ENCODE results near the gene CEP57L1.
"Not testable (repeated sequence)": the region's sequence is repeated elsewhere in the genome, so short reads cannot be mapped to it uniquely, and the experiment has no call there.

CEP57L1 gene

DNA sequence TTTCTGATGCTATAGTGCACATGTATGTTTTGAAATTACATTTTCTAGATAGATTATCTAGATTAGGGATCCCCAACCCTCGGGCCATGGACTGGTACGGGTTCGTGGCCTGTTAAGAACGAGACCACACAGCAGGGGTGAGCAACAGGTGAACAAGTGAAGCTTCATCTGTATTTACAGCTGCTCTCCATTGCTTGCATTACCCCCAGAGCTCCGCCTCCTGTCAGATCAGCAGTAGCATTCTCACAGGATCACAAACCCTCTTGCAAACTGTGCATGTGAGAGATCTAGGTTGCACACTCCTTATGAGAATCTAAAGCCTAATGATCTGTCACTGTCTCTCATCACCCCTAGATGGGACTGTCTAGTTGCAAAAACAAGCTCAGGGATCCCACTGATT, 10.4 kb downstream of the CEP57L1 start:
- DNase-seq (ENCODE audit: low spot score) = no peak

DNA sequence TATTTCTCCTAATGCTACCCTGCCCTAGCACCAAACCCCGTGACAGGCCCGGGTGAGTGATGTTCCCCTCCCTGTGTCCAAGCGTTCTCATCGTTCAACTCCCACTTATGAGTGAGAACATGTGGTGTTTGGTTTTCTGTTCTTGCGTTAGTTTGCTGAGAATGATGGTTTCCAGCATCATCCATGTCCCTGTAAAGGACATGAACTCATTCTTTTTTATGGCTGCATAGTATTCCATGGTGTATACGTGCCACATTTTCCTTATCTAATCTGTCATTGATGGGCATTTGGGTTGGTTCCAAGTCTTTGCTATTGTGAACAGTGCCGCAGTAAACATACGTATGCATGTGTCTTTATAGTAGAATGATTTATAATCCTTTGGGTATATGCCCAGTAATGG, 14.4 kb downstream of the CEP57L1 start:
- DNase-seq (ENCODE audit: low spot score) = not testable (repeated sequence)

DNA sequence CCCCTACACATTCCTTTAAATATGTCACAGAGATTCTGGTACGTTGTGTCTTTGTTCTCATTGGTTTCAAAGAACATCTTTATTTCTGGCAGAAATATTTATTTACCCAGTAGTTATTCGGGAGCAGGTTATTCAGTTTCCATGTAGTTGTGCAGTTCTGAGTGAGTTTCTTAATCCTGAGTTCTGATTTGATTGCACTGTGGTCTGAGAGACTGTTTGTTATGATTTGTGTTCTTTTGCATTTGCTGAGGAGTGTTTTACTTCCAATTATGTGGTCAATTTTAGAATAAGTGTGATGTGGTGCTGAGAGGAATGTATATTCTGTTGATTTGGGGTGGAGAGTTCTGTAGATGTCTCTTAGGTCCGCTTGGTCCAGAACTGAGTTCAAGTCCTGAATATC, 17.4 kb downstream of the CEP57L1 start:
- DNase-seq (ENCODE audit: low spot score) = not testable (repeated sequence)

DNA sequence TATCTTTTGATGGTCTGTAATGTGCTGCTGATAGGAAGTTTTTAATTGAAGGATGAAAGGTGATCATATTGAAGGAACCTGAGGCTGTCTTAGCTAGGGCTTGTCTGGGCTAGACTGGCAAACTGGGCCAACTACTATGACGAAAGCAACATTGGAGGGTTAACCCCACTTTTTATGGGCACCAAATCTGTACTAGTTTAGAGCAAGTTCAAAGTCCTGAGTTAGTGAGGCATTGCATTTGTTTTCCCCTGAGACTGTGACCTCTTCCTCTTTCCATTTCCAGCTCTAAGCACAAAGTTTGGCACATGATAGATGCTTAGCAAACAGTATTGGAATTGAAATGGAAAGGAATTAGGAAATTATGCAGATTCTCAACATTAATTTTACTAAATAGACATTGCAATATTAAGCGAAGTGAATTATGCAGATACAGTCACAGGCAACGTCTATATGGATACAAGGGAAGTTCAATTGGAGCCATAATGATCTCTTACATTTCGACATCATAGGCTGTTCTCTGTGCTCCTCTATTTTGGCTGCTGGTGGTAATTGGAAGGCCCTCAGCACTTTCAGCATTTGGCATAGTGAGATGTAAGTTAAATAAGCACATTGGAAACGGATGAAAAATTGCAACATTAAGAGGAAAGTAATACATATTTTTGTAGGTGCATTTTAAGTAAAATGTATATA, 22.2 kb downstream of the CEP57L1 start:
- DNase-seq (ENCODE audit: low spot score) = no peak

DNA sequence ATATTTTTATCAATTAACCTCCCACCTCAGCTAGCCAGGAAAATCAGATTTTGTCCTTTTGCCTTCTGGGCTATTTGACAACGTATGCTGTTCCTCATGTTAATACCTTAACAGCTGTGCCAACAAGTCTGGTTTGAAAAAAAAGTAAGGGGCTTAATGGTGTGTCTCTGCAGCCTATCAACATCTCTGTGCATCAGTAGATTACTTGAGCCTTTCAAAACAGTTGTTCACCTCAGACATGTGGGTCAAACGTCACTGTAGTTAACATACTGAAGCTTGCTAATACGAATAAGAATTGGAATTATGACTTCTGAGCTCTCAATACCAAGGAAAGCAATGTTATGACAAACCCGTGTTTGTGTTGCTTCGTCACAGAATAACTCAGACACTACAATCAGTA, 23.0 kb downstream of the CEP57L1 start:
- DNase-seq (ENCODE audit: low spot score) = no peak

DNA sequence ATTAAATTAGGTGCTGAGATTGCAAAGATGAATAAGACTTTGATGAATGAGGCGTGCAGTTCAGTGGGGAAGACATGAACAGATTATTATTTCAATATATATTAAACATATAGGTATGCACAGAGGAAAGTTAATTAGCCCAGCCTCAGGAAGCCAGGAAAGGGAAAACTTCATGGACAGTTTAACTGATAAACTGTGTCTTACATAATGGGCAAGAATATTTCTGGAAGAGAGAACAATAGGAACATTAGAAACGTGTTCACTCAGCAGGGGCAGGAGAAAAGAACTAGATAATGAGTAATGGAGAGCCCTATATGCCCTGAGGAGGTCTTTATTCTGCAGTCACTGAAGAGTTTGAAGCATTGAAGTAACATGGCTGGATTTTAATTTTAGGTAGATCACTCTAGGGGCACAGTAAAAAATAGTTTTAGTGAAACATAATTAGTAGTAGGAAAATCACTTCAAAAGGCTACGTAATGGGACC, 23.6 kb downstream of the CEP57L1 start:
- DNase-seq (ENCODE audit: low spot score) = no peak

DNA sequence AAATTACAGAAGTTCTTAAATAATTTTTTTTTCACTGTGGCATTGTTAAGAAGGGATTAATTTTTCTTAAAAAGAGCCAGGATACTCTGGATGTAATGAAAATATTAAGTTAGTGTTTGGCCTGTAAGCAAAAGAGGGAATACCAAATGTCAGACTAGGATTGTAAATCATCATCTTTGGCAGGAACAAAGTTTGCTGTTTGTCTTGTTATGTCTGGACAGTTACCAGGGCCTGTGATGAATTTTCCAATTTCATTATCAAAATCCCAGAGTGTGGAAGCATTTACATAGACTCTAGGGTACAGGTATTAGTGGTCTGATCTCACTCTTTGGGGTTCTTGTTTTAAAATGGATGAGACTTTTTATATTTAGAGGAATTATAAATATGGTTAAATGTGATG, 26.1 kb downstream of the CEP57L1 start:
- no peak for DNase-seq (ENCODE audit: low spot score)

DNA sequence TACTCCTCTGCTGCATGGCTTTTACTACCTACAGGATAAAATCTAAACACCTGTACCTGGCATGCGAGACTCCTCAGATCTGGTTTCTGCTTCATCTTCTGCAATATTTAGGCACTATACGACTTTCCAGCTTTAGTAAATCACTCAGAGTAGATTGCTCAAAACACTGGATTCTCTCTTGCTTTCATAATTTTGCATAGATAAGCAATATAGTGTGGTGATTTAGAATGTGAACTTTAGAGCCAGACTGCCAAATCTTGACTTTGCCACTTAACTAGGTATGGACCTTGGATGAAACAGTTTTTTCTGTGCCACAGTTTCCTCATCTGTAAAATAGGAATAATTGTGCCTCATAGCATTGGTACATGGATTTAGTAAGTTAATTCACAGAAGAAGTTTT, 28.9 kb downstream of the CEP57L1 start:
- DNase-seq (ENCODE audit: low spot score) = no peak

DNA sequence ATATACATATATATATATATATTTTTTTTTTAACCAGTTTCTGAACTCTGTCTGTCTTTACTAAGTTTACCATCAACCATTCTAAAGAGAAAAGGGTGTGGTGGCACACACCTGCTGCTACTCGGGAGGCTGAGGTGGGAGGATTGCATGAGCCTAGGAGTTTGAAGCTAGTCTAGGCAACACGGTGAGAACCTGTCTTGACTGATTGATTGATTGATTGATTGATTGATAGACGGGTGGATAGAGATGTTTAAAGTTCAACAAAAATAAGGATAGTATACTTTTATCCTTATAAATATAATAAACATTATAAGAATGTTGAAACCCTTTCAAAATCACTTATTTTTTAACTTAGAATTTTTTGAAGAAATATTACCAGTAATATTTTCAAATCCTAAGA, 30.2 kb downstream of the CEP57L1 start:
- DNase-seq (ENCODE audit: low spot score) = no peak

DNA sequence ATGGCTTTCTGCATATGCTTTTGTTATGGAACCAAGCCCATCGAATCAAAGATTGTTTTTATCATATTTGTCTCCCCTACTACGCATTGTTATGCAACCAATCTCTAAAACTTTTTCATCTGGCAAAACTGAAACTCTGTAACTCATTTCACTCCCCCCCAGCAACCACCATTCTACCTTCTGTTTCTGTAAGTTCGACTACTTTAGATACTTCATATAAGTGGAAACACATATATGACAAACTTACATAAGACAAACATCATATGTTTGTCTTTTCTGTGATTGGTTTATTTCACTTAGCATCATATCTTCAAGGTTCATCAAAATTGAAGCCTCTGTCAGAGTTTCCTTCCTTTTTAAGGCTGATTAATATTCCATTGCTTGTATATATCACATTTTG, 34.8 kb downstream of the CEP57L1 start:
- DNase-seq (ENCODE audit: low spot score) = no peak

DNA sequence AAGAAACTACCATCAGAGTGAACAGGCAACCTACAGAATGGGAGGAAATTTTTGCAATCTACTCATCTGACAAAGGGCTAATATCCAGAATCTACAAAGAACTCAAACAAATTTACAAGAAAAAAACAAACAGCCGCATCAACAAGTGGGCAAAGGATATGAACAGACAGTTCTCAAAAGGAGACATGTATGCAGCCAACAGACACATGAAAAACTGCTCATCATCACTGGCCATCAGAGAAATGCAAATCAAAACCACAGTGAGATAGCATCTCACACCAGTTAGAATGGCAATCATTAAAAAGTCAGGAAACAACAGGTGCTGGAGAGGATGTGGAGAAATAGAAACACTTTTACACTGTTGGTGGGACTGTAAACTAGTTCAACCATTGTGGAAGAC, 40.3 kb downstream of the CEP57L1 start:
- DNase-seq (ENCODE audit: low spot score) = not testable (repeated sequence)

DNA sequence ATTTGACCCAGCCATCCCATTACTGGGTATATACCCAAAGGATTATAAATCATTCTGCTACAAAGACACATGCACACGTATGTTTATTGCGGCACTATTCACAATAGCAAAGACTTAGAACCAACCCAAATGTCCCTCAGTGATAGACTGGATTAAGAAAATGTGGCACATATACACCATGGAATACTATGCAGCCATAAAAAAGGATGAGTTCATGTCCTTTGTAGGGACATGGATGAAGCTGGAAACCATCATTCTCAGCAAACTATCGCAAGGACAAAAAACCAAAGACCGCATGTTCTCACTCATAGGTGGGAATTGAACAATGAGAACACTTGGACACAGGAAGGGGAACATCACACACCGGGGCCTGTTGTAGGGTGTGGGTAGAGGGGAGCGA, 40.7 kb downstream of the CEP57L1 start:
- DNase-seq (ENCODE audit: low spot score) = not testable (repeated sequence)

DNA sequence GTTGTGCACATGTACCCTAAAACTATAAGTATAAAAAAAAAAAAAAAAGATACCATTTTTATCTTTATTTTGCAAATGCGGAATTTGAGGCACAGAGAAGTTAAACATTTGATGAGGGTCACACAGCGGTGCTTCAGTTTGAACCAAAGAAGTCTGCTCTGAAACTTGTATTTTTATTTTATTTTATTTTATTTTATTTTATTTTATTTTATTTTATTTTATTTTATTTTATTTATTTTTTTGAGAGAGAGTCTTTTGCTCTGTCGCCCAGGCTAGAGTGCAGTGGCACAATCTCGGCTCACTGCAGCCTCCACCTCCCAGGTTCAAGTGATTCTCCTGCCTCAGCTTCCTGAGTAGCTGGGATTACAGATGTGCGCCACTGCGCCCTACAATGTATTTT, 41.2 kb downstream of the CEP57L1 start:
- not testable (repeated sequence) for DNase-seq (ENCODE audit: low spot score)

DNA sequence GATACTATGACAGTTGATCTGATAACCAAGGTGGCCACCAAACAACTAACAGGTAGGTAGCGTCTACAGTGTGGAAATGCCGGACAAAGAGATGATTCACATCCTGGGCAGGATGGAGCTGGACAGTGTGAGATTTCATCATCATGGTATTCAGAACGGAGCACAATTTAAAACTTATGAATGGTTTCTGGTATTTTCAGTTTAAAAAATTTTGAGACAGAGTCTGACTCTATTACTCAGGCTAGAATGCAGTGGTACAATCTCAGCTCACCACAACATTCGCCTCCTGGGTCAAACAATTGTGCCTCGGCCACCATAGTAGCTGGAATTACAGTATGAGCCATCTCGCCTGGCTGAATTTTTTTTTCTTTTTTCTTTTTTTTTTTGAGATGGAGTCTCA, 43.8 kb downstream of the CEP57L1 start:
- DNase-seq (ENCODE audit: low spot score) = no peak

DNA sequence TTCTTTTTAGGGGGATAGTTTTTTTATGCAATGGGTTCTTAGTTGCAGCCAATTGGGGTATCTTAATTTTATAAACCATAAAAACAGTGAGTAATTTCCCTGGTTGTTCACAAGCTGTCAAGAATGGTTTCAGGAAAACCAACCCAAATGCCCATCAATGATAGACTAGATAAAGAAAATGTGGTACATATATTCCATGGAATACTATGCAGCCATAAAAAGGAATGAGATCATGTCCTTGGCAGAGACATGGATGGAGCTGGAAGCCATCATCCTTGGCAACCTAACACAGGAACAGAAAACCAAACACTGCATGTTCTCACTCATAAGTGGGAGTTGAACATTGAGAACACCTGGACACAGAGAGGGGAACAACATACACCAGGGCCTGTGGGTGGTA, 46.8 kb downstream of the CEP57L1 start:
- not testable (repeated sequence) for DNase-seq (ENCODE audit: low spot score)

DNA sequence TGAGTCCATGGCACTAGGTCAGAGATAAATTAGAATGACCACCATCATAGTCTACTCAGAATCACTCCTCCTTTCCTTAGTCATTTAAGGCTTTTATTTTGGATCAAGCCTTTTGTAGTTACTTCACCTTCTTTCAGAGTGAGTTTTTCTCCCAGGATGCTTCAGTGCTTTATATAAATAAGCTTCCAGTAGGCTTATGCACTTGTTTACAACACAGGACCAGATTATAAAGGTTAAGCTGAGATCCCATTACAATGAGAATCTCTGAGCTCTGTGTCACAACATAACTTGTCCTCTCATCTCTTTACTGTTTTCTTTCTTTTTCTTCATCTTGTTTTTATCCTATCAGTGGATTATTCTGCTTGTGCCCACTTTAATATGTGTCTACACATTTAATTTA, 47.9 kb downstream of the CEP57L1 start:
- no peak for DNase-seq (ENCODE audit: low spot score)

DNA sequence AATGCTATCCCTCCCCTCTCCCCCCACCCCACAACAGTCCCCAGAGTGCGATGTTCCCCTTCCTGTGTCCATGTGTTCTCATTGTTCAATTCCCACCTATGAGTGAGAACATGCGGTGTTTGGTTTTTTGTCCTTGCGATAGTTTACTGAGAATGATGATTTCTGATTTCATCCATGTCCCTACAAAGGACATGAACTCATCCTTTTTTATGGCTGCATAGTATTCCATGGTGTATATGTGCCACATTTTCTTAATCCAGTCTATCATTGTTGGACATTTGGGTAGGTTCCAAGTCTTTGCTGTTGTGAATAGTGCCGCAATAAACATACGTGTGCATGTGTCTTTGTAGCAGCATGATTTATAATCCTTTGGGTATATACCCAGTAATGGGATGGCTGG, 52.9 kb downstream of the CEP57L1 start:
- not testable (repeated sequence) for DNase-seq (ENCODE audit: low spot score)

DNA sequence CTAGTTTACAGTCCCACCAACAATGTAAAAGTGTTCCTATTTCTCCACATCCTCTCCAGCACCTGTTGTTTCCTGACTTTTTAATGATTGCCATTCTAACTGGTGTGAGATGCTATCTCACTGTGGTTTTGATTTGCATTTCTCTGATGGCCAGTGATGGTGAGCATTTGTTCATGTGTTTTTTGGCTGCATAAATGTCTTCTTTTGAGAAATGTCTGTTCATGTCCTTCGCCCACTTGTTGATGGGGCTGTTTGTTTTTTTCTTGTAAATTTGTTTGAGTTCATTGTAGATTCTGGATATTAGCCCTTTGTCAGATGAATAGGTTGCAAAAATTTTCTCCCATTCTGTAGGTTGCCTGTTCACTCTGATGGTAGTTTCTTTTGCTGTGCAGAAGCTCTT, 53.4 kb downstream of the CEP57L1 start:
- not testable (repeated sequence) for DNase-seq (ENCODE audit: low spot score)

DNA sequence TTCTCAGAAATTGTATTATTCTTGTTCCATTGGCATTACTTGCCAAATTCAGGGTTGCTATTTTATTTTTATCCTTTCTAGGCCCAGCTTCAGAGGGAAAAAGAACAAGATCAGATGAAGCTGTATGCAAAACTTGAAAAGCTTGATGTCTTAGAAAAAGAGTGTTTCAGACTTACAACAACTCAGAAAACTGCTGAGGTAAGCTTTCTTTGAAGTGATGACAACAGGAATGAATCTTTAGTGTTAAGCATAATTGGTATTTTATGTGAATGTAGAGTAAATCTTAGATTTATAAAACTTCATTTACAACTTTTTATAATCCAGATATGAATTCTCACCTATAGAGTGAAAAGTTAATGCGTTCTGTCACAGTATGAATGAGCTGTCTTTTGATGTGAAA, 58.4 kb downstream of the CEP57L1 start:
- DNase-seq (ENCODE audit: low spot score) = no peak

DNA sequence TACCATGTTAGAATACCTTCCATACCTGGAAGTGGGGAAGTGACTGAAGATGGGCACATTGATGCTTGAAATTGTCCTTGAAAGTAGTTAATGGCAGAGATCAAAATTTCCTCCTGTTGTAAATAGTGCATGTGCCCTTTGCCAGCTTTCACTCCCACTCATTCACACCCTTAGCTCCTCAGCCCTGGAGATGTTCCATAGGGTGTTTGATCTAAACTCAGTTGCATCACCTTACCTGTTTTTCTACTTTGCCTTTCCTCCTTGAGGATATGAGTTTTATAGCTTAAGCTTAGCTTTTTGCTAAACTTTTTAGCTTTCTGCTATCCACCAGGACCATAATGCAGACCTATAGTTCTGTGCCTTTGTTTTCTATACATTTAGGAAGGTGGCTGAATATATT, 69.0 kb downstream of the CEP57L1 start:
- DNase-seq (ENCODE audit: low spot score) = no peak

DNA sequence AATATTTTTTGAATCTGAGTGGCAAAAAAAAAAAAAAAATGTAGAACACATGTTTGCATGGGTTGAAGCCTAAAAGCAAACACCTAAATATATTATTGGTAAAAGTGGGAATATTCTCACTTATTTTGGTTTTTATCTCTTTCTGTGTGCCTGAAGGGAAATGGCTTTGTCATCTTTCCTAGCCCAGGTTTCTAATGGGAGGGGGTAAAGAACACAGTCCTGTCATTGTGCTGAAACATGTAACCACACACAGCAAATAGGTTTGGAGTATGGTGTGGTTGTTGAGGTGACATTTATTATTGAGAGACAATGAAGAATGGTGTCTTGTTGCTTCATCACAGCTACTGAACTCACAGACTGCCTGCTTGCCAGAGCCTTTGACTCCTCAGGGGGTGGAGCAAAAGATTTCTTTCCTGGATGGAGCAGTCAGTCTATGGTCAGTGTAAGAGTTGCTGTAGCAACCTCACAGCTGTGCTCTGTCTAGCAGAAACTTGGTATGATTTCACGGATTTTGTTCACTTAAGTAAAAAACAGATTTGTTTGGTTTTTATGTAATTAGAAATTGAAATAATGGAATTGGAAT, 70.2 kb downstream of the CEP57L1 start:
- DNase-seq (ENCODE audit: low spot score) = no peak

DNA sequence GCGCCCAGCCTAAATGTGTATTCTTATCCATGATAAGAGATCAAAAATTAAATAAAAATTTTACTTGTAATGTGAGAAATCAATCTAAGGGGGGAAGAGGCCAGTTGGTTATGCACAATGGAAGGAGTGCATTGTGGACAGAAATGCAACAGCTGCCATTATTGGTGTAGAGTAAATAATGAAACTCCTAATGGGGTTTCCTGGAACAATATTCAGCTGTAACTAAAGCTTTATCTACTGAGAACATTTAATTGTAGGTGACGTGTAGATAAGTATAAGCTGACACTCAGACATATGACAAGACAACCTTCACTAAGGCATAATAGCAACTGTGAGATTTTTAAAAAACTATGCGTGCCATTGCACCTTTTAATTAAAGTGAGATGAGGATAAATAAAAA, 71.4 kb downstream of the CEP57L1 start:
- DNase-seq (ENCODE audit: low spot score) = no peak

DNA sequence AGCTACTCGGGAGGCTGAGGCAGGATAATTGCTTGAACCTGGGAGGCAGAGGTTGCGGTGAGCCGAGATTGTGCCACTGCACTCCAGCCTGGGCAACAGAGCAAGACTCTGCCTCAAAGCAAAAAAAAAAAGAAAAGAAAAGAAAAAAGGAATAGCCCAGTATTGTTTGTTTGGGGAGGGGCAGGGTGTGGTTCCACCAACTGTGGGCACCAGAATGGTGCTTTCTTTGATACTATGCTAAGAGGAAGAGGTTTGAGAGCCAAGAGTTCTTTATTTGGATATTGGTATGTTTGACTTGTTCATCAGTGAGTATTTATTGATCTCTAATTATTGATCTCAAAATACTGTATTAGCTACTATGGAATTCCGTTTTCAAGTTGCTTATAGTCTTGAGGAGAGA, 72.3 kb downstream of the CEP57L1 start:
- no peak for DNase-seq (ENCODE audit: low spot score)

DNA sequence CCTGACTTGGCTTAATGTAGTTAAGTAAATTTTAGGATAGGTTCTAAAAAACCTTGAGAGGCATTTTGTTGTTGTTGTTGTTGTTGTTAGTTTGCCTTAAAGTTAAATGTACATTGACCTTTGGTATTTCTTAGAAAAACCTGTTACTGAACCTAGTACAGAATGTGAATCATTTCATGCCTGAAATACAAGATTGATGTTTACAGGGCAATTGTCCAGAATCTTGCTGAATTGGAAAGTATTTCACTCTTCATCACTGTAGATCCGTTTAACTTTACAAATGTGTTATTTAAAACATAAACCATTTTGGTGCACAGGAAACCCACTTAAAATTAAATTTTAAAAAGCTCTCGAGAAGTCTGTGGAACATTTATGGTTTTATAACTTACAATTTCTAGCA, 75.0 kb downstream of the CEP57L1 start:
- DNase-seq (ENCODE audit: low spot score) = no peak

All from CD4-positive, alpha-beta T cell treated with Interleukin-15 for 4 hours (primary cell).